DOHH2 (cell line): ENCODE data around the gene TOGARAM2.

Source experiments
- EZH2phosphoT487 ChIP-seq: fragments of 200-600 bp; sonication (generic); IDR thresholded peaks from 2 replicates; pipeline ENCODE4 v1.6.1; 2017; ENCODE audit warnings: borderline replicate concordance, mild to moderate bottlenecking, antibody characterized with exemption, low read length, moderate library complexity, mixed read lengths
- TF ChIP-seq, protein P1 (sequence below): fragments of 200-600 bp; sonication (generic); IDR thresholded peaks from one replicate; pipeline ENCODE4 v1.5.1; 2014; ENCODE audit warnings: antibody characterized with exemption, mild to moderate bottlenecking, low read depth, low read length; ENCODE audit not compliant: poor library complexity, severe bottlenecking

DNA sequence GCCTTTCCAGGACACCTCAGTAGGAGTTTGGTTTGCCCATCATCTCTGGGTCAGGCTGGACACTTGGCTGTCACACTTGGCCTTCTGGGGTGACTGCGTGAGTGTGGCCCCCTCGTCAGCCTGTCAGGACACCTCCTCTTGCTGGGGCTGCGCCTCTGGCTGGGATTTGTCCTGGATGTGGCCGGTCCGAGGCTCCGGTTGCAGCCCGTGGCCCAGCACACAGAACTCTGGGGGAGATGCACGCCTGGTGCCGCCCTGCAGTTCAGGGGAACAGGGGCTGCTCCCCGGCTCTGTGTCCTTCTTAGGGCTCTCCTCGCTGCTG lies 83.6 kb downstream of the TOGARAM2 start:
- TF ChIP-seq, protein P1, sequence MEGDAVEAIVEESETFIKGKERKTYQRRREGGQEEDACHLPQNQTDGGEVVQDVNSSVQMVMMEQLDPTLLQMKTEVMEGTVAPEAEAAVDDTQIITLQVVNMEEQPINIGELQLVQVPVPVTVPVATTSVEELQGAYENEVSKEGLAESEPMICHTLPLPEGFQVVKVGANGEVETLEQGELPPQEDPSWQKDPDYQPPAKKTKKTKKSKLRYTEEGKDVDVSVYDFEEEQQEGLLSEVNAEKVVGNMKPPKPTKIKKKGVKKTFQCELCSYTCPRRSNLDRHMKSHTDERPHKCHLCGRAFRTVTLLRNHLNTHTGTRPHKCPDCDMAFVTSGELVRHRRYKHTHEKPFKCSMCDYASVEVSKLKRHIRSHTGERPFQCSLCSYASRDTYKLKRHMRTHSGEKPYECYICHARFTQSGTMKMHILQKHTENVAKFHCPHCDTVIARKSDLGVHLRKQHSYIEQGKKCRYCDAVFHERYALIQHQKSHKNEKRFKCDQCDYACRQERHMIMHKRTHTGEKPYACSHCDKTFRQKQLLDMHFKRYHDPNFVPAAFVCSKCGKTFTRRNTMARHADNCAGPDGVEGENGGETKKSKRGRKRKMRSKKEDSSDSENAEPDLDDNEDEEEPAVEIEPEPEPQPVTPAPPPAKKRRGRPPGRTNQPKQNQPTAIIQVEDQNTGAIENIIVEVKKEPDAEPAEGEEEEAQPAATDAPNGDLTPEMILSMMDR = no peak
- no peak for TF ChIP-seq EZH2phosphoT487
